ENCODE data around the gene H6PD. TPM values are rescaled to one million over a fixed set of nuclear protein-coding genes. Genes with fewer than 3 reads are reported as not detected.

The H6PD gene
- total and polyA plus RNA-seq, 2 donors (not counting 3 experiments of a cell fraction or from before 2014, with no cell fraction given) = 24.5 to 29.0 TPM

- TF ChIP-seq EZH2 (IDR thresholded peaks at IDR 0.05; ENCODE audit: borderline replicate concordance, low read depth, low read length, severe bottlenecking) (no peak), JUN (IDR thresholded peaks at IDR 0.05; ENCODE audit: borderline replicate concordance, insufficient read depth, insufficient read length, low read depth) (no peak), POLR2AphosphoS5 (IDR thresholded peaks at IDR 0.05; ENCODE audit: insufficient read depth, low read depth, low read length) (no peak)
- H3K27ac ChIP-seq (ENCODE audit: insufficient read depth, low read depth, low read length) = no peak overlapping the region
- BruUV-seq (replicated peaks) = no TSS peak
- no peaks in the 10 kb centered on the region for H3K4me1 ChIP-seq (ENCODE audit: control insufficient read depth, extremely low read depth, insufficient read depth, low read length)
- H3K9ac ChIP-seq (replicated peaks; ENCODE audit: extremely low read depth, insufficient read depth, low read length) = no peak overlapping the region
- CTCF ChIA-PET = interaction anchor here (0.7 to 9.6 kb wide), 50 partner anchors 8 to 313 kb away, joined by 3 to 232 read pairs (median 5); partner anchors contain the start of gene H6PD
- DNase-seq (ENCODE audit: low read depth, low spot score) = no peak
- H3K36me3 ChIP-seq (ENCODE audit: control insufficient read depth in 2 of 2, extremely low read depth in 1 of 2, insufficient read depth in 2 of 2, low read length in 2 of 2) = peaks cover 0 to 8% of the 10 kb centered on the region in 2 experiments
- no peak for FAIRE-seq
- H3K4me2 ChIP-seq (ENCODE audit: insufficient read depth, low read length) = no peak overlapping the region
- H3K9me3 ChIP-seq (replicated peaks; ENCODE audit: control insufficient read depth, insufficient read depth, low read length) = no peaks in the 10 kb centered on the region
- no peak overlapping the region for H3K4me3 ChIP-seq (replicated peaks in 1 of 3; ENCODE audit: insufficient read depth in 1 of 3, low read depth in 1 of 3, low read length in 3 of 3)
- no peaks in the 10 kb centered on the region for H4K20me1 ChIP-seq (replicated peaks; ENCODE audit: control insufficient read depth, extremely low read depth, insufficient read depth, low read length)
- dilution Hi-C loops (cut with MboI; ENCODE audit: extremely low pct_ligation_motif_present, low sequenced_read_pairs) = no loop called here
- H3K27me3 ChIP-seq (ENCODE audit: control insufficient read depth in 2 of 2, insufficient read depth in 2 of 2, low read length in 2 of 2) = no peaks in the 10 kb centered on the region
- no peaks in the 10 kb centered on the region for H3K79me2 ChIP-seq (ENCODE audit: control insufficient read depth, insufficient read depth, low read length)
- intact Hi-C loops (cut with micrococcal nuclease) = loop anchor here (1.0 to 5.0 kb wide), 5 partner anchors 22 to 305 kb away; no protein-coding TSS in a partner anchor
- H3K9me1 ChIP-seq (replicated peaks; ENCODE audit: control insufficient read depth, extremely low read depth, insufficient read depth, low read length) = no peaks in the 10 kb centered on the region
- POLR2A ChIA-PET = no interaction called here
- H2AFZ ChIP-seq (ENCODE audit: low read depth, low read length) = no peak overlapping the region
Measured at GRCh38 chr1:9267352-9267686, 32.7 kb downstream of the H6PD start.

GRCh38 chr1:9267827-9268581 is 33.4 kb downstream of the H6PD start:
- ChIA-PET POLR2A (interaction anchor here (1.1 kb wide), 1 partner anchor 34 kb away, joined by 4 read pairs; the partner anchor contains the start of gene H6PD), CTCF (interaction anchor here (0.6 to 9.6 kb wide), 12 partner anchors 12 to 305 kb away, joined by 3 to 232 read pairs (median 7); no protein-coding TSS in a partner anchor)
- Histone ChIP-seq H3K79me2 (ENCODE audit: control insufficient read depth, insufficient read depth, low read length) (no peaks in the 10 kb centered on the region), H3K9ac (replicated peaks; ENCODE audit: extremely low read depth, insufficient read depth, low read length) (no peak overlapping the region), H3K9me1 (replicated peaks; ENCODE audit: control insufficient read depth, extremely low read depth, insufficient read depth, low read length) (no peaks in the 10 kb centered on the region), H3K4me3 (replicated peaks in 1 of 3; ENCODE audit: insufficient read depth in 1 of 3, low read depth in 1 of 3, low read length in 3 of 3) (no peak overlapping the region), H3K4me1 (ENCODE audit: control insufficient read depth, extremely low read depth, insufficient read depth, low read length) (no peaks in the 10 kb centered on the region), H3K36me3 (ENCODE audit: control insufficient read depth in 2 of 2, extremely low read depth in 1 of 2, insufficient read depth in 2 of 2, low read length in 2 of 2) (peaks cover 0 to 7% of the 10 kb centered on the region in 2 experiments), H4K20me1 (replicated peaks; ENCODE audit: control insufficient read depth, extremely low read depth, insufficient read depth, low read length) (no peaks in the 10 kb centered on the region), H3K27ac (ENCODE audit: insufficient read depth, low read depth, low read length) (no peak overlapping the region), H2AFZ (ENCODE audit: low read depth, low read length) (no peak overlapping the region), H3K4me2 (ENCODE audit: insufficient read depth, low read length) (no peak overlapping the region), H3K9me3 (replicated peaks; ENCODE audit: control insufficient read depth, insufficient read depth, low read length) (no peaks in the 10 kb centered on the region), H3K27me3 (ENCODE audit: control insufficient read depth in 2 of 2, insufficient read depth in 2 of 2, low read length in 2 of 2) (no peaks in the 10 kb centered on the region)
- FAIRE-seq (no peak), DNase-seq (ENCODE audit: low read depth, low spot score) (no peak)
- BruUV-seq (replicated peaks) = TSS peak; percentile 1
- dilution Hi-C loops (cut with MboI; ENCODE audit: extremely low pct_ligation_motif_present, low sequenced_read_pairs) (no loop called here), intact Hi-C loops (cut with micrococcal nuclease) (loop anchor here (1.0 to 5.0 kb wide), 5 partner anchors 21 to 304 kb away; no protein-coding TSS in a partner anchor)
- no peak for TF ChIP-seq POLR2AphosphoS5 (IDR thresholded peaks at IDR 0.05; ENCODE audit: insufficient read depth, low read depth, low read length)
